ENCODE measurements around the gene PPFIA2. TPM values are rescaled to one million over a fixed set of nuclear protein-coding genes. Genes with fewer than 3 reads are reported as not detected.

PPFIA2 gene
- total RNA-seq, 1 experiment from 2014 or later, result not detected

GRCh38 chr12:81327425-81327824, 431.7 kb downstream of the PPFIA2 start:
- CTCF ChIA-PET, result no interaction called here
- no peaks in the 10 kb centered on the region for H3K36me3 ChIP-seq (ENCODE audit: control insufficient read depth, insufficient read depth, low read length)
- in situ Hi-C loops (cut with HindIII; ENCODE audit: low pct_unique_long_range_greater_than_20kb, low sequenced_read_pairs), result no loop called here
- BruUV-seq (replicated peaks), result no TSS peak
- POLR2A ChIA-PET, result no interaction called here
- ATAC-seq, result no peak
- no peaks in the 10 kb centered on the region for H3K4me1 ChIP-seq (ENCODE audit: control insufficient read depth, insufficient read depth, low read length)
- no peak for DNase-seq (ENCODE audit: low read depth, low spot score)
- intact Hi-C loops (cut with micrococcal nuclease; ENCODE audit: unreplicated experiment), result no loop called here
- H3K27ac ChIP-seq (ENCODE audit: low read length), result no peak overlapping the region
- no peaks in the 10 kb centered on the region for H3K9me3 ChIP-seq (ENCODE audit: control insufficient read depth, insufficient read depth, low read depth, low read length)
- no peaks in the 10 kb centered on the region for H3K27me3 ChIP-seq (ENCODE audit: control insufficient read depth, insufficient read depth, low read length)
- TF ChIP-seq SIN3A (IDR thresholded peaks at IDR 0.05; ENCODE audit: borderline replicate concordance, insufficient read depth, low read depth, low read length) (no peak), TCF7L2 (IDR thresholded peaks at IDR 0.05; ENCODE audit: low read depth, low read length) (no peak), POLR2AphosphoS5 (IDR thresholded peaks at IDR 0.05; ENCODE audit: low read depth, low read length) (no peak), REST (IDR thresholded peaks at IDR 0.05; ENCODE audit: insufficient read depth in 1 of 2, low read depth in 2 of 2, low read length in 1 of 2) (no peak), CTCF (IDR thresholded peaks at IDR 0.05) (no peak)
- H3K4me3 ChIP-seq (ENCODE audit: low read depth in 2 of 2, low read length in 2 of 2), result no peak overlapping the region

- H3K4me1 ChIP-seq (ENCODE audit: control insufficient read depth, insufficient read depth, low read length), result no peaks in the 10 kb centered on the region
- no peaks in the 10 kb centered on the region for H3K36me3 ChIP-seq (ENCODE audit: control insufficient read depth, insufficient read depth, low read length)
- TF ChIP-seq REST (IDR thresholded peaks at IDR 0.05; ENCODE audit: insufficient read depth in 1 of 2, low read depth in 2 of 2, low read length in 1 of 2) (no peak), SIN3A (IDR thresholded peaks at IDR 0.05; ENCODE audit: borderline replicate concordance, insufficient read depth, low read depth, low read length) (no peak), TCF7L2 (IDR thresholded peaks at IDR 0.05; ENCODE audit: low read depth, low read length) (no peak), CTCF (IDR thresholded peaks at IDR 0.05) (no peak), POLR2AphosphoS5 (IDR thresholded peaks at IDR 0.05; ENCODE audit: low read depth, low read length) (no peak)
- in situ Hi-C loops (cut with HindIII; ENCODE audit: low pct_unique_long_range_greater_than_20kb, low sequenced_read_pairs) (no loop called here), intact Hi-C loops (cut with micrococcal nuclease; ENCODE audit: unreplicated experiment) (no loop called here)
- no peak overlapping the region for H3K4me3 ChIP-seq (ENCODE audit: low read depth in 2 of 2, low read length in 2 of 2)
- no peak for DNase-seq (ENCODE audit: low read depth, low spot score)
- ChIA-PET CTCF (no interaction called here), POLR2A (no interaction called here)
- no peaks in the 10 kb centered on the region for H3K27me3 ChIP-seq (ENCODE audit: control insufficient read depth, insufficient read depth, low read length)
- no peak overlapping the region for H3K27ac ChIP-seq (ENCODE audit: low read length)
- no peaks in the 10 kb centered on the region for H3K9me3 ChIP-seq (ENCODE audit: control insufficient read depth, insufficient read depth, low read depth, low read length)
- ATAC-seq, result no peak
- no TSS peak for BruUV-seq (replicated peaks)
Measured at GRCh38 chr12:81325086-81325485, 434.1 kb downstream of the PPFIA2 start.

Measured in Panc1 (cell line).